ENCODE results near the gene OR1N2.
A peak's percentile ranks its signal among the peaks of the same experiment; 100 is the strongest.
"Not testable (repeated sequence)": the region's sequence is repeated elsewhere in the genome, so short reads cannot be mapped to it uniquely, and the experiment has no call there.

OR1N2 gene

GRCh38 chr9:122552812-122553211, at the start of gene OR1N2:
OR1N2 (plus strand) TSS chr9:122553112; CDS start chr9:122553212, 100 bp downstream.
- DNase-seq (ENCODE audit: low read depth): no peak

DNA sequence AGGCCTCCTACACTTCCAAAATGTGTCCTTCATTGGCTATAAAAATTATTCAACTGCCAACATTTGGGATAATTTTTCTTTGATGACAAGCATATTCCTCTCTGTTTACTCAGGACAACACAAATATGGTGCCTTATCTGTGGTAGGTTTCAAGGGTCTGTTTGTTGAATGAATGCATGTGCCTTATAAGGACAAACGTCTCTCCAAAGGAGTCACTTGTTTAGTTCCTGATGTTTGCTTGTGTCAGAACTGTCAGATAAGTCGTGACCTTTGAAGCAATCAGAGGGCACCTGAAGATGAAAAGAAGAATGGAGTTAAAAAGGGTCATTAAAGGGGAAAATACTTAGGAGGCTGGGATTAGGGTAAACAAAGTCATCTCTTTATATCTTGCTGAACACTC, 45.9 kb upstream of the OR1N2 start:
- no peak for DNase-seq (ENCODE audit: low read depth)

DNA sequence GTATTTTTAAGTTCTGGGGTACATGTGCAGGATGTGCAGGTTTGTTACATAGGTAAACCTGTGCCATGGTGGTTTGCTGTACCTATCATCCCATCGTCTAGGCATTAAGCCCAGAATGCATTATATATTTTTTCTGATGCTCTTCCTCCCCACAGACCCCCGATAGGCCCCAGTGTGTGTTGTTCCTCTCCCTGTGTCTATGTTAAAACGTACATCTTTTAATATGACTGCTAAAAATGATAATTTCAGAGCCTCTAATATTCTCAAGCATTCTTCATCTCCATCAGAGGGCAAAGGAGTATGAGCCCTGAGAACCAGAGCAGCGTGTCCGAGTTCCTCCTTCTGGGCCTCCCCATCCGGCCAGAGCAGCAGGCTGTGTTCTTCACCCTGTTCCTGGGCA, 42.4 kb upstream of the OR1N2 start, which contains the start of gene OR1J2:
OR1J2 (plus strand) TSS at position 301 of the 400 bp plus-strand sequence; CDS start at position 301, 0 bp downstream.
- no peak for DNase-seq (ENCODE audit: low read depth)

- no peak for DNase-seq (ENCODE audit: low read depth)
These were observed 34.7 kb upstream of the OR1N2 start for GRCh38 chr9:122518226-122518625.

DNA sequence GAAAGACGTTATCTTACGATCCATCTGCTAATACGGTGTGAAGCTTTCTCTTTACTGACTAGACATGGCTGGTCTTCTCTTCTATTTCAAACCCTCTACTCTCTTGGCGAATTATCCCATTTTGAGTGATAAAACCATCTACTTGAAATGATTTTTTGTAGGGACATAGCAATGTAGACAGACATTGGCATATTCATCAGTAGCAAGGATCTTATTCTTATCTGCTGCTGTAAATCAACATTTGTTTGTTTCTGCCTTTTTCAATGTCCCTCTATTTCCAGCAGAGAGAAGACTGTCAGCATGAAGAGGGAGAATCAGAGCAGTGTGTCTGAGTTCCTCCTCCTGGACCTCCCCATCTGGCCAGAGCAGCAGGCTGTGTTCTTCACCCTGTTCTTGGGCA, 34.1 kb upstream of the OR1N2 start, which contains the start of gene OR1J4:
OR1J4 (plus strand) TSS at position 301 of the 400 bp plus-strand sequence; CDS start at position 301, 0 bp downstream.
- no peak for DNase-seq (ENCODE audit: low read depth)

DNA sequence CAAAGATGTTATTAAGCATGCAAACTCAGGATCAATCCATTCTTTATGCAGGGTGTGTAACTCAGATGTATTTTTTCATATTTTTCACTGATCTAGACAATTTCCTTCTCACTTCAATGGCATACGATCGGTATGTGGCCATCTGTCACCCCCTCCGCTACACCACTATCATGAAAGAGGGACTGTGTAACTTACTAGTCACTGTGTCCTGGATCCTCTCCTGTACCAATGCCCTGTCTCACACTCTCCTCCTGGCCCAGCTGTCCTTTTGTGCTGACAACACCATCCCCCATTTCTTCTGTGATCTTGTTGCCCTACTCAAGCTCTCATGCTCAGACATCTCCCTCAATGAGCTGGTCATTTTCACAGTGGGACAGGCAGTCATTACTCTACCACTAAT, 33.5 kb upstream of the OR1N2 start:
- DNase-seq (ENCODE audit: low read depth): no peak

GRCh38 chr9:122526602-122527001, 26.3 kb upstream of the OR1N2 start:
- no peak for DNase-seq (ENCODE audit: low read depth)

- DNase-seq (ENCODE audit: low read depth): no peak
These were observed 25.7 kb upstream of the OR1N2 start, which contains the start of gene OR1N1 for GRCh38 chr9:122527193-122527592. OR1N1 (minus strand) TSS chr9:122527293; CDS start chr9:122527293, 0 bp downstream.

GRCh38 chr9:122531157-122531556, 21.8 kb upstream of the OR1N2 start:
- DNase-seq (ENCODE audit: low read depth): not testable (repeated sequence)

DNA sequence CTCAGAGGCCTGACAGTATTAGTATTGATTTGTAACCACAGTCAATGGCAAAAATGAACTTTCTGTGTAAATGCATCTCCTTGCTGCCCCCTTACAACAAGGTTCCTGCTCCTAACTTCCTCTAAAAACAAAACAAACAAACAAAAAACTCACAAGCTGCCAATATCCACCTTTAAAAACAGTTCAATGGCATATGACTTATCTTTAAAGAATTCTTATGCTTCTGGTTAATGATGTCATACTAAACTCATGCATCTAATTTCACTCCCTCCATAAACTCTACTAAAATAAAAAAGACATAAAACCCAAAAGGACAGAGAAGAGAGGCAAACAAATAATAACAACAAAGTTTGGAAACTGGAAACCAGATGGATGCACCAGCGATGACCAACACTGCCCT, 16.8 kb upstream of the OR1N2 start:
- DNase-seq (ENCODE audit: low read depth): no peak

- not testable (repeated sequence) for DNase-seq (ENCODE audit: low read depth)
These were observed 15.8 kb upstream of the OR1N2 start for GRCh38 chr9:122537066-122537465.

GRCh38 chr9:122538757-122539156, 14.2 kb upstream of the OR1N2 start:
- no peak for DNase-seq (ENCODE audit: low read depth)

GRCh38 chr9:122546196-122546595, 6.7 kb upstream of the OR1N2 start:
- no peak for DNase-seq (ENCODE audit: low read depth)

DNA sequence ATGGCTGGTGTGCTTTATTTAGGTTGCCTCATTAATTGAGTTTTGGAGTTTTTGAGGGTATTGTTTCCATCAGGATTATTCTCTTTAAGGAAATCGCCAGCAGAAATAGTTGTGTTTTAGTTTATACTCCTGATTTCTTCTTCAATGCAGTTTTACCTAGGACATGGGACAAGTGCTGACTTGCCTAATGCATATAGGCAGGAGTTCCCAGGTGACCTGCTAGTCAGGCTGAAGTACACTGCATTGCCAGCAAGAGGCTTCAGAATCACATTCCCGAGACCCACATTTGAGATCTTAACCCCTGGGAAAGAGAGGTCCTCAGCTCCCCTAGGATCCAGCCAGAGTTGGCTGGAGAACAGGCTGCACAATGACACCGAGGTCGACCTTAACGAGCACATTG, 1.5 kb upstream of the OR1N2 start:
- no peak for DNase-seq (ENCODE audit: low read depth)

DNA sequence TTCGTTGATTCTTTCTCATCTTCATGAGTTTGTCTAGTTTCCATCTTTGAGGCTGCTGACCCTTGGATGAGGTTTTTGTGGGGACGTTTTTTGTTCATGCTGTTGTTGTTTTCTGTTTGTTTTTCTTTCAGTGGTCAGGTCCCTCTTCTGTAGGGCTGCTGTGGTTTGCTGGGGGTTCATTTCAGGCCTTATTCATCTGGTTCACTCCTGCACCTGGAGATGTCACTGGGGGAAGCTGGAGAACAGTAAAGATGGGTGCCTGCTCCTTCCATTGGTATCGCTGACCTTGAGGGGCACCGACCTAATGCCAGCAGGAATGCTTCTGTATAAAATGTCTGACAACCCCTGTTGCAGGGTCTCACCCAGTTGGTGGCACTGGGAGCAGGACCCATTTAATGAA, 8.5 kb downstream of the OR1N2 start:
- no peak for DNase-seq (ENCODE audit: low read depth)

DNA sequence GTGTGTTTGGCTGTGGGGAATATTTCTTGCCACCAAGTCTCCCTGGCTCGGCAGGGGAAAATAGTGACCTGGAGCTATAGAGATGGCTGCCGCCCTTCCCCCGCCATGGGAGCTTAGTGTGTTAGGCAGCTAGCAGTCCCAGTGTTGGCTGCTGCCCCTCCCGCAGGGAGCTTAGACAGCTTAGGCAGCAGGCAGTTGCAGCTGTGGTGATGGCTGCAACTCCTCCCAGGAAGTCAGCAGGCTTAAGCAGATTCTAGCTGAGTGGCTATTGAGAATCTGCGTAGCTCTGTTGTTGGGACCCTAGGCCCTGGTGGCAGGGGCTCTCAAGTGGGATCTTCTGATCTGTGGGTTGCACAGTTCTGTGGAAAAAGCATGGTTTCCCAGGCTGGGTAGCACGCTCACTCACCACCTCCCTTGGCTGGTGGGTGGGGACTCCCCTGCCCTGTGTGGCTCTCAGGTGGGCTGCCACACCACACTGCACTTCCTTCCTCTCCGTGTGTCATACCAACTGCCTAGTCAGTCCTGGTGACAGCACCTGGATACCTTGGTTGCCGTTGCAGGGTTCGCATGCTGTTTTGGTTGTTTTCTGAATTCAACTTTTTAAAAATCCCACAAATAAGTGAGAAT, 9.3 kb downstream of the OR1N2 start:
- DNase-seq (ENCODE audit: low read depth): peak; percentile 13

DNA sequence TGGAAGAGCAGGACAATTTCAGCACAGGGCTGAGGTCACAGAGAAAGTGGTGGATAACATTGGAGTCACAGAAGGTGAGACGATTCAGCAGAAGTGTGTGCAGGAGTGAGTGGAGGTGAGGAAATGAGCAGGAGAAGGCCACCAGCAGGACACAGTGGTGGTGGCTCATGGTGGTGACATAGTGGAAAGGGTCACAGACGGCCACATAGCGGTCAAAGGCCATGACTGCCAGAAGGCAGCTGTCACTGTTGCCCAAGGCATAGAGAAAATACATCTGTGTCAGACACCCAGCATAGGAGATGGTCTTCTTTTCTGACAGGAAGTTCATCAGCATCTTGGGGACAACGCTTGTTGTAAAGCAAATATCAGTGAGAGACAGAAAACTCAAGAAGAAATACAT, 15.0 kb downstream of the OR1N2 start:
- DNase-seq (ENCODE audit: low read depth): no peak

GRCh38 chr9:122572456-122572855, 19.5 kb downstream of the OR1N2 start:
- no peak for DNase-seq (ENCODE audit: low read depth)

- DNase-seq (ENCODE audit: low read depth): no peak
These were observed 27.0 kb downstream of the OR1N2 start for GRCh38 chr9:122579874-122580273.

DNA sequence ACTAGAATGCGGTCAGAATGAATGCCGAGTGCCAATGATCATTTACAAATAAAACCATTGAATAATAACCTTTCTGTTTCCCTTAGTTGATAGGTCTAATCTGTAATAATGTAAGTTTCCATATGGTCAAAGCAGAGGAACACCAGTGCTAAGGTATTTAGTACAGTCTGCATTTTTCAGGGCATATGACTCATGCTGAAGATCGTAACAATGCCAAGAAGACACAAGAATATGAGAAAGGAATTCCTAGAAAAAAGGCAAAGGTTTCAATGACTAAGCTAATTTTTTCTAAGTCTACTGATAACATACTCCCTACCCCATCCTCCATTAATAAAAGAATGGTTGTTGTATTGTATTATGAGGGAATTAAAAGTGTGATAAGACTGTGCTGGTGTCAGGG, 27.4 kb downstream of the OR1N2 start:
- DNase-seq (ENCODE audit: low read depth): no peak

- DNase-seq (ENCODE audit: low read depth): not testable (repeated sequence)
These were observed 30.4 kb downstream of the OR1N2 start, which contains the start of gene OR1L8 for GRCh38 chr9:122583284-122583683. OR1L8 (minus strand) TSS chr9:122583384; CDS start chr9:122568477, 14,907 bp downstream.
